Measurements from ENCODE around the gene IL7R. TPM values are rescaled to one million over a fixed set of nuclear protein-coding genes. Genes with fewer than 3 reads are reported as not detected.
A peak's percentile ranks its signal among the peaks of the same experiment; 100 is the strongest.

IL7R gene
- total RNA-seq, 2 donors from 2014 or later, result 309 to 314 TPM

- peaks cover 9% of the 10 kb centered on the region in 2 donors for H3K36me3 Mint-ChIP-seq
- peak overlapping the region; percentile 96 to 99 for H3K27ac Mint-ChIP-seq
- peak in 1 of 2 donors; percentile 36 for DNase-seq (ENCODE audit: low spot score in 2 of 2)
- peaks cover 7 to 8% of the 10 kb centered on the region in 2 donors for H3K9me3 Mint-ChIP-seq
- peak; percentile 71 to 75 for ATAC-seq
Measured at GRCh38 chr5:35904443-35905132, 47.9 kb downstream of the IL7R start.

- Mint-ChIP-seq H3K36me3 (peaks cover 42 to 44% of the 10 kb centered on the region in 2 donors), H3K27ac (peak overlapping the region in 1 of 2 donors; percentile 94), H3K9me3 (peaks cover 22 to 32% of the 10 kb centered on the region in 2 donors)
- DNase-seq (ENCODE audit: low spot score in 2 of 2) (no peak), ATAC-seq (peak; percentile 1 to 30)
Measured at GRCh38 chr5:35908228-35908627, 51.5 kb downstream of the IL7R start.

- ATAC-seq (peak in 1 of 2 donors; percentile 66), DNase-seq (ENCODE audit: low spot score in 2 of 2) (no peak)
- Mint-ChIP-seq H3K27ac (peak overlapping the region; percentile 52 to 94), H3K36me3 (peaks cover 43 to 50% of the 10 kb centered on the region in 2 donors), H3K9me3 (peaks cover 22 to 35% of the 10 kb centered on the region in 2 donors)
Measured at GRCh38 chr5:35908814-35909213, 52.1 kb downstream of the IL7R start.

GRCh38 chr5:35919191-35919590 lies 62.5 kb downstream of the IL7R start:
- Mint-ChIP-seq H3K9me3 (peaks cover 20 to 31% of the 10 kb centered on the region in 2 donors), H3K27ac (peak overlapping the region; percentile 77 to 85), H3K36me3 (peaks cover 32 to 66% of the 10 kb centered on the region in 2 donors)
- ATAC-seq, result peak; percentile 72 to 80
- DNase-seq (ENCODE audit: low spot score in 2 of 2), result peak in 1 of 2 donors; percentile 34

- DNase-seq (ENCODE audit: low spot score in 2 of 2) (no peak), ATAC-seq (no peak)
- Mint-ChIP-seq H3K36me3 (peaks cover 15 to 49% of the 10 kb centered on the region in 2 donors), H3K27ac (peak overlapping the region in 1 of 2 donors; percentile 77), H3K9me3 (peaks cover 16 to 28% of the 10 kb centered on the region in 2 donors)
Measured at GRCh38 chr5:35920890-35921289, 64.2 kb downstream of the IL7R start.

- H3K36me3 Mint-ChIP-seq, result peaks cover 15 to 43% of the 10 kb centered on the region in 2 donors
- peaks cover 16 to 24% of the 10 kb centered on the region in 2 donors for H3K9me3 Mint-ChIP-seq
- ATAC-seq (no peak), DNase-seq (ENCODE audit: low spot score in 2 of 2) (no peak)
- H3K27ac Mint-ChIP-seq, result no peak overlapping the region
Measured at GRCh38 chr5:35921930-35922329, 65.2 kb downstream of the IL7R start.

- H3K27ac Mint-ChIP-seq, result peak overlapping the region; percentile 67 to 89
Measured at GRCh38 chr5:35922468-35922867, 65.8 kb downstream of the IL7R start.

GRCh38 chr5:35924122-35924949 lies 67.6 kb downstream of the IL7R start:
- Mint-ChIP-seq H3K9me3 (peaks cover 13 to 17% of the 10 kb centered on the region in 2 donors), H3K27ac (peak overlapping the region; percentile 88 to 89), H3K36me3 (peaks cover 12 to 30% of the 10 kb centered on the region in 2 donors)
- ATAC-seq, result peak; percentile 49 to 56
- DNase-seq (ENCODE audit: low spot score in 2 of 2), result peak in 1 of 2 donors; percentile 23

More at GRCh38 chr5:35922468-35922867, 65.8 kb downstream of the IL7R start:
- ATAC-seq, result no peak
- Mint-ChIP-seq H3K9me3 (peaks cover 16 to 24% of the 10 kb centered on the region in 2 donors), H3K36me3 (peaks cover 15 to 42% of the 10 kb centered on the region in 2 donors)
- no peak for DNase-seq (ENCODE audit: low spot score in 2 of 2)

GRCh38 chr5:35924950-35925722 lies 68.4 kb downstream of the IL7R start:
- ATAC-seq (peak; percentile 78 to 85), DNase-seq (ENCODE audit: low spot score in 2 of 2) (peak; percentile 84 to 89)
- Mint-ChIP-seq H3K9me3 (peaks cover 8 to 13% of the 10 kb centered on the region in 2 donors), H3K36me3 (peaks cover 8 to 22% of the 10 kb centered on the region in 2 donors), H3K27ac (peak overlapping the region; percentile 88 to 89)

- H3K27ac Mint-ChIP-seq, result peak overlapping the region in 1 of 2 donors; percentile 2
- H3K36me3 Mint-ChIP-seq, result peaks cover 0 to 8% of the 10 kb centered on the region in 2 donors
- H3K9me3 Mint-ChIP-seq, result peaks cover 5 to 7% of the 10 kb centered on the region in 2 donors
- peak; percentile 33 to 48 for ATAC-seq
- DNase-seq (ENCODE audit: low spot score in 2 of 2), result peak in 1 of 2 donors; percentile 78
Measured at GRCh38 chr5:35926389-35927051, 69.8 kb downstream of the IL7R start.

Other genes with a start within 250 kb of the IL7R start
- gene SPEF2, start 239.0 kb upstream of the IL7R start, total RNA-seq, result 10 to 100 TPM in 1 of 2 donors, 1 to 10 TPM in 1; 3.2 to 31.2 TPM
- gene CAPSL, start 81.7 kb downstream of the IL7R start, total RNA-seq, result 1 to 10 TPM; 1.1 to 3.5 TPM
- not detected for gene UGT3A1, start 134.5 kb downstream of the IL7R start, total RNA-seq
- under 1 TPM; 0.27 to 0.41 TPM for gene UGT3A2, start 210.0 kb downstream of the IL7R start, total RNA-seq

All from activated naive CD4-positive, alpha-beta T cell treated with anti-CD3 and anti-CD28 coated beads, Interleukin-2, amount 50 U/mL, for 72 hours (primary cell).